CD4-positive, alpha-beta T cell treated with Interleukin-4 for 4 hours (primary cell): Measurements from ENCODE around the gene PPOX.
A peak's percentile ranks its signal among the peaks of the same experiment; 100 is the strongest.

Experiments
- DNase-seq: peaks from one replicate; pipeline ENCODE4 v3.0.0-alpha.2; 2020

Gene PPOX

DNA sequence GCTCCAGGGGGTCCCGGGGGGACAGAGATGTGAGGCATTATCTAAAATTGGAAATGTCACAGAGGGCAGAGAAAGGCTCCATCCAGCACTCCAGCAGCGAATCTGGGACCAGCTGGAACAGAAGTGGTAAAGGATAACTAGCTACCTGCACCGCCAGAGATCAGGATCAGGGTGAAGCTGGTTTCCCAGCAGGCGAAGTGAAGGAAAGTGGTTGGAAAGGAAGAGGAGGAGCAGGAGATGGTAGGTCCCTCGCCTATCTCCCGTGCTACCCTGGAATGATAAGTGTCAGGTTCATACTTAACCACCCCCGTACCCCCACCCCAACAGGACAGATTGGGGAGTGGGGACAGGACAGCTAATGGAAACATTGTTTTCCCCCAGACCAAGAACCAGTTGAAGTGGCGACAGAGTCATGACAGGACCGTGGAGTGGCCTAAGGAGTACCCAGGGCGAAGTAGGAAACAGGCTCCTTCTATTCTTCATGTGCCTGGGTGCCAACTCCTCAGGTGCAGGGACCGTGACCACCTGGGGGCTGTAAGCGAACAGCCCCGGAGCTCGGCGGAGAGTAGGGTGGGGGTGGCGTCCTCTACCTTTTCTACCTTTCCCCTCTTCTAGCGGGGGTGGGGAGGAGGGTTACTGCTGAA is 10.4 kb downstream of the PPOX start:
- no peak for DNase-seq

DNA sequence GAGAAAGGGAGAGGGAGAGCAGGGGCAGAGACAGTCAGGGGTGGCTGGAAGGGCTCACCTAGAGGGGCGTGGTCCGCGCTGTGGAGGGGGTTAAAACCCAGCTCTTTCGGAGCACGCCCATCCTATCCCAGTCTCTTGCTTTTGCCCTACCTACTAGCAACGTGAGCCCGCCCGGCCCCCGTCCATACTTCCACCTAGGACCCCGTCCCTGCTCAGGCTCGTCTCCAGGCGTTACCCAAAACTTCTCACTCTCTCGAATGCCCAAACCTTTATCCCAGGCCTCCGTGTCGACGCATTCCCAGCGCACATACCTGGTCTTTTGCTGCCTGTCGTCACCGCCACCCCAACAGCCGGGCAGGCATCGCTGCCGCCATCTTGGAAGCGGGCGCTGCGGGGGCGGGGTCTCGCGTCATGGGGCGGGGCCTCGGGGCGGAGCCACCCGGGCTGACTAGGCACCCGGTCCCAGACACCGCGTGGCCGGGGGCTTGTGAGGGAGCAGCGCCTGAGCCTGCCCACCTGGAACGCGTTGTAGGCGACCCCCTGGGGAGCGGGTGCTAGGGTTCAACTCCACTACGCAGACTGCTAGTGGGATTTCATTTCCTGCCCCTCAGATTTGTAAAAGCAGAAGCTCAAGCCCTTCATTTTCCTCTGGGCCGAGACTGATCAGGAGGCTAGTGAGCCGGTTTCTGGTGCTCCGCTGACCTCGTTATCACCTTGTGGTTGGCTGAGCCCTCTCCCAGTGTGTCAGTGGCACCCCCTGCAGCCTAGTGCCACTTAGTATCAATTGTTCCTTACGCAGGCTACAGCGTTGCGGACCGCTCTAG is 11.1 kb downstream of the PPOX start, which contains the start of gene B4GALT3:
Gene B4GALT3 (minus strand): TSS at position 396 of the 824 bp plus-strand sequence. CDS start 1,447 bp downstream, outside the sequence.
- peak; percentile 87 for DNase-seq

DNA sequence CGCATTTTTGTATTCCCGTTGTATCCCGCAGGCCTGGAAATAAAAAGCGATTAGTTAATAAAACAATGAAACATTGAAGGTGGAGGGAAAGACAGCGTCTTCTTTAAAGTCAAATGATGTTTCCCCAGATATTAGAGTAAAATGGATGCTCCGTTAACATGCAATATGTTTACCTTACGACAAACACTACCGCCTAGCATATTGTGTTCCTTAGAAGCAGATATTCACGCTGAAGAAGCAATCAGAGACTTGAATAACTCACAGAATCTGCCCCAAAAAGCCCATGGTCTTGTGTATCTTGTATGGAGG is 11.7 kb downstream of the PPOX start:
- DNase-seq, result no peak

DNA sequence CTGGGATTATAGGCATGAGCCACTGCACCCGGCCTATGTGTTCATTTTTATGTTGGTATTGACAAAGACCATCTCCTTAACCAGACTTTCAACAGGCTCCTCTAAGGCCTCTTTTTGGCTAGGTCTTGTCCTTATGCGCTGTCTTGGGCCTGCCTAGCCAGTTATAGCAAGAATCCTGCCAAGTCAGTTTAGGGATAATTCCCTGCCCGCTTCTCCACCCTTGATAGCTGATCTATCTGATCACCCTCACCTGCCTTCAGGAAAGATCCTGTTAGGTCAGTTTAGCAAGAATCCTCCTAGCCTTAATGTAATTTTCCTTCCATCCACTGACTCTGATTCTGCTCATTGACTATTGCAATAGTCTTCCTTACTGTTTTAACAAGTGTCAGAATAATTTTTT is 13.5 kb downstream of the PPOX start:
- no peak for DNase-seq

DNA sequence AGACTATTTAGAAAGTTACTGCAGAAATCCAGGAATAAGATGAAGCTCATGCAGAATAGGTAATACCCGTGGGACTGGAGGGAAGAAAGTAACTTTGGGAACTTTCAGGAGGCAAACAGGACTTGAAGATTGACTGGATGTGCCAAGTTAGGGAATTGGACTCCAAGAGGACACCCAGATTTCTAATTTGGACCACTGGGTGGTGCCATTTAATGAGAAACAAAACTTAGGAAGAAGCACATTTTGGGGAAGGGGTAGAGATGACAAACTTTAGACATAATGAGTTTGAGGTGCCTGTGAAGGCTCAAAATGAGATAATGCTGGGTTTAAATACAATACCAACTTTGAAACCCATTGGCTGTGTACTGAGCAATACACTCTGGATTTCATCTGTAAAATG is 14.4 kb downstream of the PPOX start:
- peak; percentile 46 for DNase-seq

DNA sequence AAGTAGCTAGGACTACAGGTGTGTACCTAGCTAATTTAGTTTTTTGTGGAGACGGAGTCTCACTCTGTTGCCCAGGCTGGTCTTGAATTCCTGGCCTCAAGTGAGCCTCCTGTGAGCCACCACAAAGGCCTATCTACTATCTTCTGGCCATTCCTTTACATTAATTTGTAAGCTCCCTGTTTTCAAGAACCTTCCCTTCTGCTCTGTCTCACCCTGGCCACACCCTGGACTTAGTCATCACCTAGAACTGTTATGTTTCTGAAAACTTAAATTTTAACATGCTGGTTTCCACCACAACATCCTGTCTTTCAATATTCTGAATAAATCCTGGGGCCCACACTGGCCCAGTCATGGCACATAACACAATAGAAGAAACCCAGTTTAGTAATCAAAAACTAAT is 16.0 kb downstream of the PPOX start:
- peak; percentile 95 for DNase-seq

DNA sequence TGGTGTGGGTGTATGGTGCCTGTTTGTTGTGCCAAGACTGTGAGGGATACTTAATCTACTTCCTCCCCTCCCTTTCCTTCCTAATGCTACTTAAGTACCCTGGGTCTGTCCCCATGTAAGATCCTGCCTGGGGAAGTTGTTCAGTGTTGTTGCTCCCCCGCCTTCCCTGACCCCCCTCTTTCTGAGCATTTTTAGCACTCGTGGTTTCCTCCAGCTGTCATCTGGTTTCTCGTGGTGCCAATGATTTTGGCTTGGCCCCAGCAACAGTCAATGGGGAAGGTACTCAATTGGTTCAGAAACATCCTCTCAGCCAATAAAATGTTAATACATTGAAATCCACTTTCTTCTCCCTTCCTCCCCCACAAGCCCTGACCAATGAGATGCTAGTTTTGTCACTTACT is 19.1 kb downstream of the PPOX start:
- peak; percentile 95 for DNase-seq

DNA sequence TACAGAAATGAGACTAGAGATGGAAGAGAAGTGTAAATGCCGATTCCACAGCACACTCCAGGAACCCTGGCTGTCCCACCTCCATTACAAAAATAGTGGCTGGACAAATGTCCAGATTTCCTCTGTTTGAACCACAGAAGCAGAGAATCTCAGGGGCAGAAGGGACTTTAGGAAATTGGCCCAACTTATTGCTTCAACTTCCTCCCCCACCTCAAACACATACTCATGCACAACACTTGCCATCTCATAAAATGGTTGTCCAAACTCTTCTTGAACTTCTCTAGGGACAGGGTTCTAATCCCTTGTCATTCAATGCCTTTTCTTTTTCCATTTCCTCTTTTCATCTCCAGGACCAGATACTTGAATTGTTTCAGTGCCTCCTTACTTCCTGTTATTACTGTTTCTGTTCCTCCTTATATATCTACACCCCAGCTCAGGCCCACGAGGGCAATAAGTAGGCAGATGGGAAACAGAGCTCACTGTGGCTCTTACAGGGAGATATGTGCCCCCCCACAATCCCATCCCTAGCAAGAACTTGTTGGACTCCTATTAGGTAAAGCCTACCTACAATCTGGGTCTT is 19.6 kb downstream of the PPOX start:
- DNase-seq, result peak; percentile 25

DNA sequence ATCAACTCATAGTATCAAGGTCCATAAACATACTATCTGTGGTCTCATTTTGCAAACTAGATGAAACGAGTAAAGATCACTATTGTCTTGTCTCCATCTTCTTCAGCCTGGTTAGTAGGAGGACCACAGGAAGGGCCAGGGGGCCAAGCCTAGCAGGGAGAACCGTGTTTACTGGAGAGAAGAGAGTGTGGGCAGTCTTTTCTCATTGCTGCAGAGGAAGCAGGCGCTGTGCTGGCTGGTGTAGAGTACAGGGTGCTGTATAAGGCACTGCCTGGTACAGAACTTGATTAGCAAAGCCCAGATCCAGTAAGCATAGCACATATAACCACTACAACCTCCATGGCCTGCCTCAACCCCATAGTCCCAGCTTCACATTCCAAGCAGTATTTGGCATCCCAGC is 21.1 kb downstream of the PPOX start:
- no peak for DNase-seq

DNA sequence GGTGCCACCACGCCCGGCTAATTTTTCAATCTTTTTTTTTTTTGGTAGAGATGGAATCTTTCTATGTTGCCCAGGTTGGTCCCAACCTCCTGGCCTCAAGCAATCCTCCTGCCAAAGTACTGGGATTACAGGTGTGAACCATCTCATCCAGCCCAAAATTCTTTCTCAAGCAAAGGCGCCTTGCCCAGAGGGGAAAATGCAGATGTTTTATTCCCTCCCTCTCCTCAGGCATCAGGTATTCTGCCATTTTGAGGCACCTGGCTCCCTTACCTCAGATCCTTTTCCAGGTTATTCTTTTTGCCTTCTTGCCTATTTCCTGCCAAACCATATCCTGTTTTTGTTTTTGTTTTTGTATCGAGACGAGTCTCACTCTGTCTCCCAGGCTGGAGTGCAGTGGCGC is 22.2 kb downstream of the PPOX start:
- no peak for DNase-seq

DNA sequence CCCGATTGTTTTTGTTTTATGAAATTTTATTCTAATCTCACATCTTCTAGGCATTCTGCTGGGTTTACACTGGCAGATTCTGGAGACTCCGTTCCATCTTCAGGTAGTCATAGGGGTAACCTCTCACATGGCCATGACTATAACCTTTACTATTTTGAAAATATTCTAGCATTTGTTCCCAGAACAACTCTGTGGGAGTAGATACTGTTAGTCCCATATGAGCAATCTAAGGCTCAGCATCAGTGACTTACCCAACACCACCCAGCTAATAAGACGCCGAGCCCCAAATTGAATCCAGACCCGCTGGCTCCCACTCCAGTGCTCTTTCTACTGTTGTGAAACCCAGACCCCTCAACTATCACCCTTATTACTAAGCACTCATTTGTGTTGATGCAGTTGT is 22.8 kb downstream of the PPOX start:
- no peak for DNase-seq

DNA sequence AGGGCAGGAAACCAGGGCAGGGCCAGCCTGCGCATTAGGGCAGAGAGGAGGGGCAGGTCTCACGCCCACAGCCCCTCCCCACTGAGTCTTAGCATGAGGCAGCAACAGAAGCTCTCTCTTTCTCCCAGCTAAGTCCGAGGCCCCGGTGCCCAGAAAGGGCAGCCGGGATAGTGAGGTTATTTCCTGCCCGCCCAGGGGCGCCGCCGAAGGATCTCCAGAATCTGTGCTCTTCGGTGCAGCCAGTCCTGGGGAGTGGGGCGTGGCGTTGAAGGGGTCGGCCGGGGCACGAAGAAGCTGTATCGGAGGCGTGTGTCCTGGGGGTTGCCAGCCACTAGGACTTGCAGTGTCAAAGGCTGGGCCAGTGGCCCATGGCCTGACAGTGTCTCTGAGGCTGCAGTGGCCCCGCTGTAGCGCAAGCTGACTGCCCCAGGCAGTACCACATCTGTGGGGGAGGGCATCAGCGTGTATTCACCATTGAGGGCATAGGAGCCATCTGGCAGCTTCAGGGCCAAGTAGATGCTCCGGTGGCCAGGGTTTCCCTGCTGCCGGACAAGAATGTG is 24.8 kb downstream of the PPOX start:
- no peak for DNase-seq

DNA sequence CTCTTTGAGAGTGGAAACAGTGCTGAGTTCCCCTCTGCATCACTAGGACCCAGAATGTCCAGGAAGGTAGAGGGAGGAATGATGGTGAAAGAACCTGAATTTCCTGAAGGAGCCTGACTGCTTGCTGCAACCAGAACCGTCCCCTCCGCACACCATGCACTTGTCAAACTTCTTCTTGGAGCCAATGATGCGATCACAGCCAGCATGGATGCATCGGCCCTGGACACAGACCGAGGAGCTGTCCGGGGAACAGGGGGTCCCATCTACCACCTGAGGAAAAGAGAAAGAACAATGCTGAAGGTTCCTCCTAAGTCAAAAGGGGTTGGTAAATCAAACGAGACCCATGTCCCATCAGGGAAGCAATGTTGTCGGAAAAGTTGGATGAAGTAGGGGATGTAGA is 25.7 kb downstream of the PPOX start:
- no peak for DNase-seq

DNA sequence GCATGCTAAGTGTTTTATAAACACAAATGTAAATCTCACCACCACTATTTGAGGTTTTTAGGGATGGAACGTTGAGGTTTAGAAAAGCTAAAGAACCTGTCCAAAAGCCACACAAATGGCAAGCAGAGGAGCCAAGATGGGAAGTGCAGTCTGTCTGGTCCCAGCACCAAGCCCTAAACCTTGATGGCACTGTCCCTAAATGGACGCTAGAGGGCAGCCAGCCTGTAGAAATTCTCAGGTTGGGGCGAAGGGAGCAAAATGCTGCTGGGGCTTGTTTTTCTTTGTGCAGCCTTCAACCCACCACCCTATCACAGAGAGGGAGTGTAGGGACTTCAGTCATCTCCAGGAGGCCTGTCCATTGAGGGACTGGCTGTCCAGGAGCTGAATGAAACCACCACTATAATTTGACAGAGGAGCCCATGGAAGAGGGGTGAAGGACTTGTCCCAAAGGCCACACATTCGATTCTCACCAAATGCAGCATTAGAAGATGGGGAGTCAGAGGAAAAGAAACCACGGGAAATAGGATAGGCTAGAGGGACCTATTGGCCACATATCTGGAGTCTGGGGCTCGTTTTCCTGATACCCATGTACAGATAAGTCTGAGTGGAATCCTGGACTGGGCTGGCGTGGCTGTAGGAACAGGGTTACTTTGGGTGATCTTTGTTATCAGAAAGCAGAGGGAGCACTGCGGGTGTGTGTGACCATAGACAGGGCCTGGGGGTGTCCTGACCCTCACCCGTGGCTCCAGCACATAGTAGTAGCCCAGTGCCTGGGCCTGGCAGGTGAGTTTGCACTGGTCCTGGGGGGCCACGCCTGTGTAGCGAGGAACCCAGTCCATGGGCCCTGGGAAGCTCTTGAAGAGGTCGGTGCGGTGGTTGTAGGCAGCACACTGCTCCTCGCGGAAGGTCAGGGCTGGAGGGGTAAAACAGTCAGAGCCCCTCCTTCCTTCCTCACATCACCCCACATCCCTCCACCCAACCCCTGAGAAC is 26.5 kb downstream of the PPOX start:
- peak; percentile 85 for DNase-seq

DNA sequence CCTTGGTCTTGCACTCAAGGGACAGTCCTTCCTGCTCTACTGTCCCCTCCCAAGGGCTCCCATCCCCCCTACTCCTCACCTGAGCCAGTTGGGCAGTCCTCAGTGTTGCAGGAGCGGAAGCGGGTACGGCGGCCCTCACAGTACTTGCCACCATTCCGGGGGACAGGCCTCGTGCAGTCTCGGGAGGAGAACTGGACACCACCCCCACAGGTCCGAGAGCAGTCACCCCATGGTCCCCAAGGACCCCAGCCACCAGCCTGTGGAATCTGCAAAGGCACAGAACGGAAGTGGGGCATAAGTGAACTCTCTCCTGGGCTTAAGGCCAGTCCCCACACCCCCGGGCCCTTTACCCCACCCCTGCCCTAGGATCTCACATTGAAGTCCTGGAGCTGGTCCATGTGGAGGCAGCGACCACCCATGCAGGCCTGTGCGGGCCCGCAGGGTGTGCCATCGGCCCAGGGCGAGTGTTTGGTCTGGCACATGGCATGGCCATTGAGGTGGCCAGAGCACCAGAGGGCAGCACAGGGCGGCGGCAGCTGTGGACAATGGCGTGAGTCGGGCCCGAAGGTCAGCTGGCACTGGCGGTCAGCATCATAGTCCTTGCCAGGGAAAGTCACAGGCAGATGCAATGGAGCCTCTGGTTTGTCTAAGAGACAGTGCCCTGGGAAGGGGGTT is 27.5 kb downstream of the PPOX start:
- no peak for DNase-seq

DNA sequence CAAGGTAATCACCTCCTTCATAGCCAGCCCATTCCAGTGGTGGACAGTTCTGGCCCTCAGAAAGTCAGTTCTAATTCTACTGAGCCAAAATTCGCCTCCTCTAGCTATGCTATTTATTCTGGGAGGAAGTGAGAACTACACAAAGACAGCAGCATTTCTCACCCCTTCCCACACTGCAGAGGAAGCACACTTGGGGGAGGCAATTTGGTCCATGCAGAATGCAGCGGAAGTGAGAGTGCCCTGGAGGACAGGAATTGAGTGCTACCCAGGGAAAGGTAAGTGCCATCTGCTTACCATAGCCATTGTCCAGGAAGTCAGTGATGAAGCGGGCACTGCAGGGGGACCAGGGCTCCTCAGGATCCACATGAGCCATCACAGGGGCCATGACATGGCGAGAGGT is 28.9 kb downstream of the PPOX start:
- DNase-seq, result no peak

DNA sequence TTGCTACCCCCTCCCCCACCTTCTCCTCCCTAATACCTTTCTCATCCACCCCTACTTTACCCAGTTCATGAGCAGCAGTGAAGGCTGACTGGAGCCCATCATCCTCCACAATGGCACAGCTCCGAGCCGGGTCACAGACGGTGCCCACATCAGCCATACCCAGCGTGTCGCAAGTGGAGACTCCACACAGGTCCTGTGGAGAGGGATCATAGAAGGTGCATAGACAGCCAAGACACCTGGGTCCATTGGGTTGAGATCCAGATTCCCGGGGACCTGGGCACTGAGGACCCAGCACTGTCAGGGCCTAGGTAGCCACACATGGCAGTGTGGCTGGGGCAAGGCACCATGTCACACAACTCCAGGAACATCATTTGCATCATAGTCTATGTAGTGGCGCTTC is 29.9 kb downstream of the PPOX start:
- no peak for DNase-seq

DNA sequence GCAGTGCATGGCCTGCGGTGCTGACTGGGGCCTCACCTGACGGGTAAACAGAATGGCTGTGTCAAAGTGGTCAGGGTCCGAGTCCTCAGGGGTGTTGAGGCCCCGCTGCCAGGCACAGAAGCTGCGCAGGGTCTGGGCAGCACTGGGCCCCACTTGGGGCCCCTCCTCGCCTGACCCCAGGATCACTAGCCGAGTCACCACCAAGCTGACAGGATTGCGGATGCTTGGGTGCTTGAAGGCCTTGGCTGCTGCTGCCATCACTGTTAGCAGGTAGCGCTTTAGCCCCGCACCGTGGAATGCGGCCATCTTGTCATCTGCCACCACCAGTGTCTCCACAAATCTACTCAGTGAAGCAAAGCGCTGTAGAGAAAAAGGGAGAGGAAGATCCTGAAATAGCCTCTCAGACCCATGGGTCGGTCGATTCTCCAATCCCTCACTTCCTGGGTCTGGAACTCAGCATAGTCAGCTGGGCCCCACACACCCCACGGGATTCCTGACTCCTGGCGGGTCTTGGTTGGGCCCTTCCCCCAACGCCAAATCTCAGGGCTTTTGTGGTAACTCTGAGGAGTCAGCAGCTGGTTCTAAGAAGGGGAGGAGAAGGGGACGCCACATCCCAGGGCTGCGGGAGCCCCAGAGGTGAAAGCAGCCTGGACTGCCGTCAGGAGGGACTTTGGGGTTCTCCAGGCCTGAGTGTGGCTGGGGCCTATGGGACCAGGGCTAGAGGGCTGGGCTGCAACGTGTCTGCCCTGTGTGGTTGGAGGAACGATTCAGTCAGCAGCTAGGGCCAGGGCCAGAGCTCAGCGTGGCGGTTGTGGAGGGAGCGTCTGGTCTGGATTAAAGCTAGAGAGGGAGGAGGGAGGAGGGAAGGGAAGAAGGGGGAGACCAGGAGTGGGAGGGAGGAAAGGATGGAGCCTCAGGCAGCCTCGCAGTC is 30.6 kb downstream of the PPOX start:
- no peak for DNase-seq

DNA sequence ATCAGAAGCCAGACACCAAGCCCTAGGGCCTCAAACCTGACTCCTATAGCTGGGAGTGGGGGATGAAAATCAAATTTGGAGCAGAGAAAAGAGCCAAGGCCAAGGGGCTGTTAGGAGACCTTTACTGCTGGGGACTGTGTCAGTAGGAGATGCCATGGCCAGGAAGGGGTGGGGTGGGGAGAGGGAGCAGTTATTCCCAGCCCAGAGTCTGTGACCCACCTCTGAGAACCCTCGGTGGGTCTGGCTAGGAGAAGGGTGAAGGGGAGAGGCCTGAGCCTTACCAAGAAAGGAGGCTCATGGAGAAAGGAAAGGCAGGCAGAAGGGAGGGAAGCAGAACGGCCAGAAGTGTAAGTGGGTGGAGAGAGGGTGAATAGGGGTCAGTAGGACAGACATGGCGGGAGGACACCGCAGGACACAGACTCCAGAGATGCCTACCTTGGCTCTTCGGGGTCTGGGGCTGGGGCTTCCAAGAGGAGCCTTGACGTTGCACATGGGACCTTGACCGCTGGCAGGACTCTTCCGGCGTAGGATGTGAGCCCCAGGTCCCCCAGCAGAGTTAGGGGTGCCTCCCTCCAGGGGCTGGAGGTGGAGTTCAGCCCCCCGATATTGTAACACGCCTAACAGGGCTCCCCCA is 31.5 kb downstream of the PPOX start:
- DNase-seq, result no peak

DNA sequence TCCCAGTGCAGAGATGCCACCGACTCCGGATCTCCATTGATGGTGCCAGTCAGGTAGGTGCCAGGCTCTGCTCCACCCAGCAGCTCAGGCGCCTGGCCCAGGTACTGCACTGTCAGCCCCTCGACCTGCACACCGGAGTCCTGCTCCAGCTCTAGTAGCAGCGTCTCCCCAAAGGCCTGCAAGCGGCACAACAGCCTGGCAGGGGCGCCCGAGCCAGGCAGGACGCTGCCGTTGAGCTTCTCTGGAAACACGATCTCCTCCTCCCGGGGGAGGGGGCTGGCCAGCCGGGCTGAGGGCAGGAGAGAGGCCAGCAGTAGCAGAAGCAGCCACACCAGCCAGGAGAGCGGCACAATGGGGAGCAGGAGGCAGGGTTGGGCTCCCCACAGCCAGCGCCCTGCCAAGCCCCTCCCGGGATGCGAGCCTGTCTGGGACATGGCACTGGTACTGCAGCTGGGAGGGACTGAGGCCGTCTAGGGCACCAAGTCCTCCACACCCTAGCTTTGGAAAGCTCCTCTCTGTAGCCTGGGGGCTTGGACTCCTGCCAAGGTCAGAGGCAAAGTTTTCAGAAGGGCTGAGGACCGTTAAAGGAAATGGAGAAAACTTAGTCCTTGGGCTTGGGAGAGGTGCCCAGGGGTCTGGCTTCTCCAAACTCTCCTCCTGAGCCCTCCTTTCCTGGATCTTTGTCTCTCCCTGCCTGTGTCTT is 32.1 kb downstream of the PPOX start:
- no peak for DNase-seq
